MM.1S (cell line): ENCODE data around the gene IGDCC3.

Source experiments
- CTCF ChIP-seq: fragments of 300-600 bp; sonication (generic); IDR thresholded peaks from 2 replicates; pipeline ENCODE4 v1.5.1; 2016; ENCODE audit warnings: antibody characterized with exemption, low read length, mixed read lengths
- EZH2 ChIP-seq: fragments of 300-600 bp; sonication (generic); optimal IDR thresholded peaks from 2 replicates; pipeline ENCODE3; 2017; ENCODE audit warnings: low read depth, mild to moderate bottlenecking, antibody characterized with exemption, low read length, mixed read lengths

DNA sequence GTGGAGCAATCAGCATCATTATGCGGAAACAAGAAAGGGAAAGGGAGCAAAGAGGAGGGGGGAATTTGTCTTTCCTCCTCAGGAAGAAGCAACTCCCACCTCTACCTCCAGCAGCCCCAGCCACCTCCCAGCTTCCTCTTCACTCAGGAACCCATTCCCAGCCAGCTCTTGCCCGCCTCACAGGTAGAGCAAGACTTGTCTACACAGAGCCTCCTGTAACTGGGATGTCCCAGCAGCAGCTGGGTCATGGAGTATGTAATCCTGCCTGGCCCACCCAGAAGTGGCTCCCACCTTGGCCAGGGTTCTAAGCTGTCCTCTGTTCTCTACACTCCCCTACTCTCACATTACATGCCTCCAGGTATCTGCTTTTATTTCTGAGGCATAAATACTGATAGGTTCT, 14.0 kb downstream of the IGDCC3 start:
- TF ChIP-seq CTCF (no peak), EZH2 (no peak)
